HG03469 (cell line): ENCODE measurements around the gene CCDC27.

Source experiments
- ATAC-seq: cut with Tn5 transposase; IDR thresholded peaks from one replicate; pipeline ENCODE4 v1.9.1; 2021; ENCODE audit warnings: mild to moderate bottlenecking, moderate library complexity, moderate number of reproducible peaks; ENCODE audit not compliant: unreplicated experiment

The CCDC27 gene

GRCh38 chr1:3750741-3751140 lies 1.5 kb upstream of the CCDC27 start:
- no peak for ATAC-seq

- ATAC-seq: no peak
Measured at GRCh38 chr1:3753656-3754454, 1.6 kb downstream of the CCDC27 start.

- no peak for ATAC-seq
Measured at GRCh38 chr1:3756394-3756793, 4.1 kb downstream of the CCDC27 start.

- ATAC-seq: no peak
Measured at GRCh38 chr1:3759164-3759563, 6.9 kb downstream of the CCDC27 start.

GRCh38 chr1:3759796-3760195 lies 7.5 kb downstream of the CCDC27 start:
- ATAC-seq: no peak

GRCh38 chr1:3761296-3762010 lies 9.2 kb downstream of the CCDC27 start:
- ATAC-seq: no peak

DNA sequence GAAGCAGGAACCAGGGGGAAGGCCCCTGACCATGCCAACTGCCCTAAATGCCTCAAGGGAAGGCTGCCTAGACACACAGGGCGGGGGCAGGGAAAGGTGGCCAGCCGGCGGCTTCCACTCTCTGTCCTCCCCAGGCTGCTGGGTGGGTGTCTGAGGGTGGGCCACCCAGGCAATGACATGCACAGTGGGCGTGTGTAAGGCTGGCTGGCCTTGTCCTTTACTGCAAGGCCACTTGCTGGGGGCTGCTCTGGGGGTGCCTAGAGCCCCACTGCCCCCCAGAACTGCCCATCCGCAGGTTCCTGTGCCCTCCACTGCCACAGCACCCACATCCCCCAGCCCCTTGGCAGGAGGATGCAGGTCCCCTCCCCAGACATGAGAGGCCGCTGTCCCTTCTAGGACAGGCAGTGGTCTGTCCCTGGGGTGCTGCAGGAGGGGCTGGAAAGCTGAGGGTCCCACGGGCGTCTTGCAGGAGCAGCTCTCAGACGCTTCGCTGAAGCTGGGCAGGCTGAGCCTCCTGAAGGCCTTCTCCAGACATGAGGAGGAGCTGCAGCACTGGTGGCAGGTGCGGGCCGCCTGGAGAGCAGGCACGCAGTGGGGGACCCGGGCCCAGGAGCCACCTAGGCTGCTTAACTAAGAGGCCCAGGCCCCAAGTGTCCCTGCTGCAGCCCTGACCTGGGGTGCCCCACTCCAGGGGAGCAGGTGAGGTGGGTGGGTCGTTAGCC lies 10.1 kb downstream of the CCDC27 start:
- ATAC-seq: no peak

DNA sequence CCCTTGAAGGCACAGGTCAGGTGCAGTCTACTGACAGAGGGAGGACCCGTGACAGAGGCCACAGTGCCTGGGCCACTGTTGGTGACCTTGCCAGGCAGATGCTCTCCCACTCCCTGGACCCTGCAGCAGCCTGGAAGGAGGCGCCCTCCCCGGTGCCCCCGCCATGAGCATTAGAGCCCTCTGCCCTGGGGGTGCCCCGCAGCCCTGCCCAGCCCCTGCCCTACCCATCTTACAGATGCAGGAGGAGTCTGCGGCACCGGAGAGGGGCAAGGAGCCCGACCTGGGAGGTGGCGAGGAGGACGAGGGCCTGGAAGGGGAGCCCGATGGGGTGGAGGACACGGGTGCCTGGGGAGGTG lies 10.6 kb downstream of the CCDC27 start:
- ATAC-seq: no peak

DNA sequence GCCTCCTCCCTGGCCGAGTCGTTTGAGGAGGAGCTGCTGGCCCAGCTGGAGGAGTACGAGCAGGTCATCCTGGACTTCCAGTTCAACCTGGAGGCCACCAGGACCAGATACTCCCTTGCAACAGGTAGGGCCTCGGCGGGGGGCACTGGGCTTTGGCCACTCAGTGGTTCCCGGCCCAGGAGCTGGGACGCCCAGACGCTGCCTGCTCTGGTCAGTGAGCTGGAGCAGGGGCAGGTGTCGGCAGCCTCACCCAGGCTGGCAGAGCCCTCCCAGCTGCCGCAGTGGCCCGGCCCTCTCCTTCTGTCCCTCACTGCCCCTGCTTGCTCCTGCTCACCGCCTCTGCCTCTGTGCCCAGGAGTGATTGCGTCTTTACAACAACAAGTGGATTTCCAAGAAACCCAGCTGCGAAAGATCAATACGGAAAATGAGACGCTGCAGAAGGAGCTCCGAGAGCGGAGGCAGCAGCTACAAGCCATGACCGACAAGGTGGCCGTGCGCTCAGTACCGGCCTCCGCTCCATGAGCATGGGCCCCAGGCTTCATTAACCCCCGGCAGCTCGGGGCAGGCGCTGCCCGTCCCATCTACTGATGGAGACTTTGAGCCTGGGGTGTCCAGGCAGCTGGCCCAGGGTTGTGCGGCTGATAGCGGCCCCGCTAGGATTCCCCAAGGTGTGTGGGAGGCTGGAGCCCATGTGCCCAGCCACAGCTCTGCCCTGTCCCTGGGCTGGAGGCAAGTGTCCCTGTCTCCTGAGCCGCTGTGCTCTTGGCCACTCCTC lies 11.3 kb downstream of the CCDC27 start:
- ATAC-seq: no peak

DNA sequence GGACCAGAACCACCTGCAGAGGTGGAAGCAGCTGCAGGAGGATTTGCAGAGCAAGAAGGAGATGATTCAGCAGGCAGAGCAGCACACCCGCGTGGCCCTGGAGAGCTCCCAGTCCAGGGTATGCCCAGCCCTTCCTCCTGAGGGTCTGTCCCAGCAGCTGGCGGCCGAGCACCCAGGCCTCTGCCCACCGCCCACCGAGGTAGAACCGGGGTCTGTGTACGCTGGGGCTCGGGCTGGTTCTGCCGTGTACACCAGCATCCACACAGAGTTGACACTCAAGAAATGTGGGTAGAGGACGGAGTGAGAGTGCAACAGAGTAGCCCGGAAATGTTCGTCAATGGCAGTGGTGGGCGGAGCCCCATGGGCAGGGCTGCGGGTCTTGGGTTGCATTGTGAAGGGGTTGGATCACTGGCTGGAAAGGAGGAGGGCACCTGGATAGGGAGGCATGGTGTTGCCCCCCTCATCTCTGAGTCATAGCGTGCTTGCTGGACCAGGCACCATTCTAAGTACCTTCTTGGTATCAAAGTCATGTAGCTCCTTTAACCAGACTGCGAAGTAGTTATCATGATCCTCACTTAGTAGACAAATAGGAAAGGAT lies 15.2 kb downstream of the CCDC27 start:
- ATAC-seq: no peak

DNA sequence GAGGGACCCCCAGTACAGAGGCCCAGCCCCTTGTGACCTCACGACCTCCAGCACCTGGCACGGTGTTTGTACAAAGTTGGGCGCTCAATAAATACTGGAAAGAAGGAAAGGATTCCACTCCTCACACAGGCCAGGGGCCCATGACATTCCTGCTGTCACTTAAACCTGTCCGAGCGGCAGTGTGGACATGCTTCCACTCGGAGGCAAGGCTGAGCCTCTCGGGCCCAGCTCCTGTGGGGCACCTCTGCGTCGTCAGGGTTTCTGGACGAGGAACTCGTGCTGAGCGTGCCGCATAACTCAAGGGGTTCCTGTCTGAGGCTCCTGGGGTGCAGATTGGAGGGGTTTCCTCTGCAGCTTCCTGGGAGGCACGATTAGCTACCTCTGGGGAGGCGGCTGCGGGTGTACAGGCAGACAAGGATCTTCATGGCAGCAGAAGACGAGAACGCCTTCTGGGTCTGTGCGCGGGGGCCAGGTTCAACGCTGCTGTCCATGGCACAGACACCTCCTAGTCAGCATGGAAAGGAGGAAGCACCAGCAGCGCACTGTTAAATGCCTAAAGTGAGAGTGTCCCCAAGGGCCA lies 16.7 kb downstream of the CCDC27 start:
- ATAC-seq: no peak

DNA sequence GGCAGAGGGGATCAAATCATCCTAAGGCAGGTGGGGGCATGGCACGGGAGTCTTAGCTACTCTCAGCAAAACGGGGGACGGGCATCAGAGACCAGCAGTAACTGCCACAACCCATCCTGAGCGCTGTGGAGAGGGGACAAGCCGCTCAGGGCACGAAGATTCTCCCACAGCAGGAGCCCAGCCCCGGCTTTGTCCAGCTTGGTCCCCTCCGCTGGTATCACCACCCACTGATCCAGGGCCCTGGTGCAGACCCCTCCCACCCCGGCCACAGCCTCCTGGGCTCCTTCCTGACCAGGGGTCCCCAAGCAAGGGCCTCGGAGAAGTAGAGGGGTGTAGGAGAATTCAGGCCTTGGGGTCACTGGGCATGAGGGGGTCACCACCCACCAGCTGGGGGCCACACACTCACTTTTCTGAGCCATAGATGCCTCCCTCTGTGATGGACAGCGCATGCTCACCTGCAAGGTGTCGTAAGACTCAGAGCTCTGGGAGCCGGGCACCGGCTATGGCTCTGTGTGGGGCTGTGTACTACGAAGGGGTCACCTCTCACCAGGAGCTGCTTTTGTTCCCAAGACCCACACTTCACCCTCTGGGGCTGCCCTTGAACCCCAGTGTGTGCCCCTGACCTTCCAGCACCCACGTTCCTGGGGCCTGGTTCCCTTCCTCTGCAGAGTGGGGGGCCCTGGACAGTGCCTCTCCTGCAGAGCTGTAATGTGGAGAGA lies 18.0 kb downstream of the CCDC27 start:
- no peak for ATAC-seq

DNA sequence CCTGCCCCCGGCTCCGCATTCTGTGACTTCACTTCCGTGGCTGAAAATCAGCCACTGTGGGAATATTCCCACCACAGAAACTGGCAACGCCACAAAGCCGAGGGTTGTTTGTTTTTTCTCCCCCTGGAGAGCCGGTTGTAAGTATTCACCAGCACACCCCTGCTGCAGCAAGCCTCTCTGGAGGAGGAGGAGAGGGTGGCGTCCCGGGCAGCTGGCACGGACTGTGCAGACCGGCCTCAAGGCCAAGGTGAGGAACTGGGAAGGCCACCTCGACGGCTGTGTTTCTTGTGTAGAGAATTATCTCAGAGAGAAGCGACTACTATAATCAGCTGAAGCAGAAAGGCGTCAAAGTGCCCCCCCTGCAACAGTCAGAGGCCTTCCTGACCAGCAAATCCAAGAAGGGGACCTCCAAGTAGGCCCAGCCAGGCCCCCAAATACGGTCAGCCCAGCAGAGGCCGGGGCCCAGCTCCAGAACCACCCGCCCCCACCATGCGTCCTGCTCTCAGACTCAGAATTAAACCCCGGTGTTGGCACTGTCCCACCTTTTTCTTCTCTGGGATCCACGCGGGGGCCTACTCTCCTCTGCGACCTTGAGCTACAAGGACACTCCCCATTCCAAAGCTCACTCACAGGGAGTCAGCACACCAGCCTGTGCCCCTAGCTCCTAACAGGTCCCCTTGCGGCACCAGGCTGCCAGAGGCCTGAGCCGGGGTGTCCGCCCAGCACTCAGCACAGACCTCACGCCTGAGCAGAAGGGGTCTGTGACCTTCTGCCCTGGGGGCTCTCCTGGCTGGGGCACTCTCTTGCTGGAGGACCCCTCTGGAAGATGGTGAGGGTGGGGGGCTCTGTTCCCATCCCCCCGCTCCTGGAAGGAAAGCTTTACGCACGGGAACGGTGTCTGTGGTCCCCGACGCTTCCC lies 19.1 kb downstream of the CCDC27 start:
- no peak for ATAC-seq

GRCh38 chr1:3772027-3772714 lies 19.9 kb downstream of the CCDC27 start:
- ATAC-seq: no peak

- ATAC-seq: no peak
Measured at GRCh38 chr1:3772715-3773571, 20.7 kb downstream of the CCDC27 start, which contains the start of gene SMIM1. Gene SMIM1, plus strand, starts transcription at chr1:3772749. Its CDS starts 2,625 bp downstream, at chr1:3775374.

GRCh38 chr1:3773572-3774275 lies 21.5 kb downstream of the CCDC27 start:
- ATAC-seq: no peak
